SK-N-MC (cell line): ENCODE results near the gene ISG20L2.

Experiments
- EZH2 ChIP-seq: fragments of 200-600 bp; sonication (generic); IDR thresholded peaks from one replicate; pipeline ENCODE4 v1.6.1; 2017; ENCODE audit warnings: antibody characterized with exemption
- POLR2AphosphoS5 ChIP-seq: IDR thresholded peaks from 2 replicates; pipeline ENCODE4 v1.6.1; 2012; ENCODE audit warnings: mild to moderate bottlenecking, low read depth, low read length, borderline replicate concordance

DNA sequence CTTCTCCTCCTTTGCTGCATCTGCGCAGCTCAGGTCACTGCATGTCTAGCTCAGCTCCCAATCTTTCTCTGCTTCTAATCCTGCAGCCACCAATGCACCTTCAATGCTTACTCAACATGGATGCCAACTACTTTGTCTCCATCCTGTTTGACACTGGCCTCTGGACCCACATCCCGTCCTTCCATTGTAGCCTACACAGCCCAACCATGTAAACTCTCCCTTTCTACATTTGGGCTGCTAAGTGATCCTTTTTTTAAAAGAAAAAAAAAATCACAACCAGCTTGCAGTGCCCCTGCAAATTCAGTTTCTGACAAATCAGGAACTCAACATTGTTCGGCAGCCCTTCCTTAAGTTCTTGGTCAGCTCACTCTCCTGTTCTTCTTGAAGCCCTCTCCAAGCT is 13.7 kb downstream of the ISG20L2 start:
- no peak for TF ChIP-seq EZH2
- TF ChIP-seq POLR2AphosphoS5 = no peak
